Epithelial cell of proximal tubule (primary cell): Measurements from ENCODE around the gene WBP2NL. TPM values are rescaled to one million over a fixed set of nuclear protein-coding genes. Genes with fewer than 3 reads are reported as not detected.

Experiments
- DNase-seq: peaks from one replicate; pipeline ENCODE4 v3.0.0-alpha.2; 2011; ENCODE audit warnings: low read depth
- H3K4me3 ChIP-seq: 2 replicates; pipeline ENCODE4 v1.5.1; 2011; ENCODE audit warnings: low read depth, mild to moderate bottlenecking, low read length
- CTCF ChIP-seq: conservative IDR thresholded peaks from 2 replicates; pipeline ENCODE4 v1.5.1; 2012; ENCODE audit warnings: low read depth, mild to moderate bottlenecking, low read length
- total RNA-seq: library from RNA; depleted of rRNA; stranded (reverse); fragments of >200 nt; gene quantifications from 2 replicates; pipeline ENCODE4 v1.2.3, GENCODE V29; 2015

WBP2NL gene
- total RNA-seq, 1 donor from 2014 or later = 0.17 TPM

DNA sequence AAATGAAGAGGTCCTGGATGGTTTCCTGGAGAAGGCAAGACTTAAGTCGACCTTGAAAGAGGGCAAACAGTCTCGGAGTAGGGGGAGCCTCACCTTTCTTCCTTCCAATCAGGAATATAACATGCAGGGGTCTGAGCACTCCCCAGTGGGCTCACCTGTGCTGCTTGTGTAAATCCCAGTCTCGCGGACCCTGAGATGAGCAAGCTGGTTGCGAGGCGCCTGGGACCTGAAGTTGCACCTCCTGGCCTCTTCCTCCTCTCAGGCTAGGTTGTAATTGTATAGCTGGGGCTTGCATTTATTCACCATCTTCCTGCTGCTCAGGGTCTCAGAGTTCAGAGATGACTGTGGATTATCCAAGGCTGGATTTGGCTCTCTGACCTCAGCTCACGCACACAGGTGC, 7.5 kb upstream of the WBP2NL start:
- no peak for DNase-seq
- TF ChIP-seq CTCF = no peak
- no peak overlapping the region for H3K4me3 ChIP-seq

DNA sequence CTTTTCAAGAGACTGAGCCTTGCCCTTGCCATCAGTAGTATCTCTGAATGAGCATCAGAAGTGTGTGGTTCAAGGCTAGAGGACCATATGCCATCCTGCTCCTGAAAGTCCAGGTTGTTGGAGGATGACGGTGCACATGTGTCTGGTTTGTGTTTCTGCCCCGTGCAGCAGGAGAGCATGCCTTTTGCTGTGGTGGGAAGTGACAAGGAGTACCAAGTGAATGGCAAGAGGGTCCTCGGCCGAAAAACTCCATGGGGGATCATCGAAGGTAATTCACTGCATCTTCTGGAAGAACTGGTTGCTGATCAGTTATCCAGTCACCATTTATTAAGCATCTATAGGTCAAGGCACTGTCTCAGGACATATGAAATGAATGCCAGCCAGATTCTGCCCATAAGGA, 6.1 kb upstream of the WBP2NL start:
- DNase-seq = no peak
- H3K4me3 ChIP-seq = no peak overlapping the region
- no peak for TF ChIP-seq CTCF

- DNase-seq = no peak
- H3K4me3 ChIP-seq = no peak overlapping the region
- TF ChIP-seq CTCF = no peak
Measured at GRCh38 chr22:41995211-41995610, 3.4 kb upstream of the WBP2NL start.

GRCh38 chr22:41996826-41997225, 1.8 kb upstream of the WBP2NL start:
- TF ChIP-seq CTCF = no peak

GRCh38 chr22:42000466-42000865, 1.9 kb downstream of the WBP2NL start:
- no peak for TF ChIP-seq CTCF
- DNase-seq = no peak
- H3K4me3 ChIP-seq = no peak overlapping the region

More at GRCh38 chr22:41996826-41997225, 1.8 kb upstream of the WBP2NL start:
- DNase-seq = no peak
- H3K4me3 ChIP-seq = no peak overlapping the region

- TF ChIP-seq CTCF = no peak
- no peak for DNase-seq
- no peak overlapping the region for H3K4me3 ChIP-seq
Measured at GRCh38 chr22:42001121-42001520, 2.5 kb downstream of the WBP2NL start.

DNA sequence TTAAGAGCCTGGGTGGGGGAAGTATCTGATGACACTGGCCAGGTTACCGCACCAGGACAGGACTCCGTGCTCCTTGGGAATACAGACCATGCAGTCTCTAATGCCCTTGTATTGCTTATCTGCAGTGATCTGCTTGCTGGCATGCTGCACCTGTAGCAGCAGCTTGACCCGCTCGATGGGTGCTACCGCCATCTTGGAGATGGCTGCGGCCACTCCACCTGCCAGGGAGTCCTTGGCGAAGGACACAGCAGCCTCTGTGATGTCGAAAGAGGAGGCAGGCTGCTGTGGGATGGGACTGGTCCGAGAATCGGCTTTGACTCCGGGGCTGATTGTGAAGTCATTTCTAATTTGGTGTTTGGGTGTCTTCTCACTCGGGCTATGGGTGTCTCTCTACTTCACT, 3.1 kb downstream of the WBP2NL start:
- TF ChIP-seq CTCF = no peak
- H3K4me3 ChIP-seq = no peak overlapping the region
- no peak for DNase-seq
